Neural progenitor cell (in vitro differentiated cells): ENCODE results near the gene EMILIN2. TPM values are rescaled to one million over a fixed set of nuclear protein-coding genes. Genes with fewer than 3 reads are reported as not detected.
A peak's percentile ranks its signal among the peaks of the same experiment; 100 is the strongest.

ENCODE experiments used
- DNase-seq: peaks from one replicate; pipeline ENCODE4 v3.0.0-alpha.2; 2016; ENCODE audit warnings: low spot score
- H2AFZ ChIP-seq: fragments of 200-600 bp; sonication (generic); replicated peaks from 2 replicates; pipeline ENCODE4 v1.6.1; 2016; ENCODE audit warnings: antibody characterized with exemption
- H3F3A ChIP-seq: fragments of 200-600 bp; sonication (generic); 2 replicates; pipeline ENCODE4 v1.6.1; 2016; ENCODE audit warnings: antibody characterized with exemption, low read depth
- H3K27ac ChIP-seq: fragments of 200-600 bp; sonication (generic); 2 replicates; pipeline ENCODE4 v1.5.1; 2016; ENCODE audit warnings: mild to moderate bottlenecking
- H3K27me3 ChIP-seq: fragments of 200-600 bp; sonication (generic); 2 replicates; pipeline ENCODE4 v1.6.1; 2016; ENCODE audit warnings: mild to moderate bottlenecking, moderate library complexity
- H3K36me3 ChIP-seq: fragments of 200-600 bp; sonication (generic); 2 replicates; pipeline ENCODE4 v1.5.1; 2016
- H3K4me1 ChIP-seq: fragments of 200-600 bp; sonication (generic); 2 replicates; pipeline ENCODE4 v1.6.1; 2016; ENCODE audit warnings: mixed run types
- H3K4me2 ChIP-seq: fragments of 200-600 bp; sonication (generic); 2 replicates; pipeline ENCODE4 v1.6.1; 2016
- H3K4me3 ChIP-seq: fragments of 200-600 bp; sonication (generic); 2 replicates; pipeline ENCODE4 v1.5.1; 2016
- H3K79me2 ChIP-seq: fragments of 200-600 bp; sonication (generic); 2 replicates; pipeline ENCODE4 v1.6.1; 2016; ENCODE audit warnings: low read depth
- H3K9ac ChIP-seq: fragments of 200-600 bp; sonication (generic); 2 replicates; pipeline ENCODE4 v1.6.1; 2016
- H3K9me3 ChIP-seq: fragments of 200-600 bp; sonication (generic); 2 replicates; pipeline ENCODE4 v1.5.1; 2016; ENCODE audit warnings: low read depth
- H4K20me1 ChIP-seq: fragments of 200-600 bp; sonication (generic); 2 replicates; pipeline ENCODE4 v1.6.1; 2016; ENCODE audit warnings: low read depth
- H3K27ac Mint-ChIP-seq: 3 replicates; pipeline ENCODE4 v1.8.0; 2021; ENCODE audit warnings: mixed read lengths
- H3K27me3 Mint-ChIP-seq: 2 replicates; pipeline ENCODE4 v1.8.0; 2022; ENCODE audit warnings: low read depth, mild to moderate bottlenecking, inconsistent platforms, moderate library complexity, mixed read lengths; ENCODE audit not compliant: insufficient read depth
- H3K36me3 Mint-ChIP-seq: 3 replicates; pipeline ENCODE4 v1.8.0; 2021; ENCODE audit warnings: mixed read lengths
- H3K4me1 Mint-ChIP-seq: 3 replicates; pipeline ENCODE4 v1.8.0; 2021; ENCODE audit warnings: mixed read lengths
- H3K4me3 Mint-ChIP-seq: 3 replicates; pipeline ENCODE4 v1.8.0; 2021; ENCODE audit warnings: mild to moderate bottlenecking, moderate library complexity, mixed read lengths
- H3K9me3 Mint-ChIP-seq: 3 replicates; pipeline ENCODE4 v1.8.0; 2020; ENCODE audit warnings: mixed read lengths
- EZH2 ChIP-seq: fragments of 200-600 bp; sonication (generic); IDR thresholded peaks from 2 replicates; pipeline ENCODE4 v1.6.1; 2017; ENCODE audit warnings: antibody characterized with exemption, mild to moderate bottlenecking, moderate library complexity
- EZH2phosphoT487 ChIP-seq: fragments of 200-600 bp; sonication (generic); IDR thresholded peaks from 2 replicates; pipeline ENCODE4 v1.6.1; 2017; ENCODE audit warnings: antibody characterized with exemption
- total RNA-seq: library from RNA; depleted of rRNA; stranded (reverse); fragments of >200 nt; gene quantifications from 2 replicates; pipeline ENCODE4 v1.2.3, GENCODE V29; 2015; ENCODE audit warnings: low replicate concordance
- TF ChIP-seq, protein P1 (sequence below): fragments of 200-600 bp; sonication (generic); IDR thresholded peaks from 2 replicates; pipeline ENCODE4 v1.5.1; 2017; ENCODE audit warnings: antibody characterized with exemption, mild to moderate bottlenecking

Gene EMILIN2
- total RNA-seq, 1 donor from 2014 or later, result 2.2 TPM

DNA sequence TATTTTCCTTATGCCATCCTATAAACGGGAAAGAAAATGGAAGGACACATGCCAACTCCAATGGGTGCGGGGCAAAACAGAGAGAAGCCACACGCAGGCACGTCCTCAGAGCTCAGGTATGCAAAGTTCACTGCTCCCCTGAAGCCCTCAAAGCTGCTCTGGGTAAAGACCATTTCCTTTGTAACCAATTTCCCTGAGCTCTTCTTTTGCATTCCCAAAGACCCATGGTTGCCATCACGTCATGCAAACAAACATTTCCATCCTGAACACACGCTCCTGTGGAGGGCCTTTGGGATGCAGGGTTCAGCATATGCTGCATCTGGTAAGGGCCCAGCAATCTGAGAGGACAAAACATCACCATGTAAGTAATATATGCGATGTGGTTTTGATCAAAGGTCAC, 69.4 kb downstream of the EMILIN2 start:
- TF ChIP-seq EZH2phosphoT487, result no peak
- TF ChIP-seq, protein P1, sequence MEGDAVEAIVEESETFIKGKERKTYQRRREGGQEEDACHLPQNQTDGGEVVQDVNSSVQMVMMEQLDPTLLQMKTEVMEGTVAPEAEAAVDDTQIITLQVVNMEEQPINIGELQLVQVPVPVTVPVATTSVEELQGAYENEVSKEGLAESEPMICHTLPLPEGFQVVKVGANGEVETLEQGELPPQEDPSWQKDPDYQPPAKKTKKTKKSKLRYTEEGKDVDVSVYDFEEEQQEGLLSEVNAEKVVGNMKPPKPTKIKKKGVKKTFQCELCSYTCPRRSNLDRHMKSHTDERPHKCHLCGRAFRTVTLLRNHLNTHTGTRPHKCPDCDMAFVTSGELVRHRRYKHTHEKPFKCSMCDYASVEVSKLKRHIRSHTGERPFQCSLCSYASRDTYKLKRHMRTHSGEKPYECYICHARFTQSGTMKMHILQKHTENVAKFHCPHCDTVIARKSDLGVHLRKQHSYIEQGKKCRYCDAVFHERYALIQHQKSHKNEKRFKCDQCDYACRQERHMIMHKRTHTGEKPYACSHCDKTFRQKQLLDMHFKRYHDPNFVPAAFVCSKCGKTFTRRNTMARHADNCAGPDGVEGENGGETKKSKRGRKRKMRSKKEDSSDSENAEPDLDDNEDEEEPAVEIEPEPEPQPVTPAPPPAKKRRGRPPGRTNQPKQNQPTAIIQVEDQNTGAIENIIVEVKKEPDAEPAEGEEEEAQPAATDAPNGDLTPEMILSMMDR, result no peak
- no peak for TF ChIP-seq EZH2
- Histone ChIP-seq H2AFZ (no peak overlapping the region), H3K36me3 (no peaks in the 10 kb centered on the region), H3K9me3 (no peaks in the 10 kb centered on the region), H3K9ac (no peak overlapping the region), H3K4me3 (no peak overlapping the region), H3F3A (peaks cover 12% of the 10 kb centered on the region), H3K27ac (no peak overlapping the region), H3K4me2 (no peak overlapping the region), H4K20me1 (peaks cover 9% of the 10 kb centered on the region), H3K4me1 (peaks cover 14% of the 10 kb centered on the region), H3K79me2 (no peaks in the 10 kb centered on the region), H3K27me3 (no peaks in the 10 kb centered on the region)
- DNase-seq, result no peak
- Mint-ChIP-seq H3K36me3 (peaks cover 24% of the 10 kb centered on the region), H3K4me1 (peaks cover 30% of the 10 kb centered on the region), H3K9me3 (no peaks in the 10 kb centered on the region), H3K4me3 (no peak overlapping the region), H3K27ac (peak overlapping the region; percentile 70), H3K27me3 (peaks cover 2% of the 10 kb centered on the region)

DNA sequence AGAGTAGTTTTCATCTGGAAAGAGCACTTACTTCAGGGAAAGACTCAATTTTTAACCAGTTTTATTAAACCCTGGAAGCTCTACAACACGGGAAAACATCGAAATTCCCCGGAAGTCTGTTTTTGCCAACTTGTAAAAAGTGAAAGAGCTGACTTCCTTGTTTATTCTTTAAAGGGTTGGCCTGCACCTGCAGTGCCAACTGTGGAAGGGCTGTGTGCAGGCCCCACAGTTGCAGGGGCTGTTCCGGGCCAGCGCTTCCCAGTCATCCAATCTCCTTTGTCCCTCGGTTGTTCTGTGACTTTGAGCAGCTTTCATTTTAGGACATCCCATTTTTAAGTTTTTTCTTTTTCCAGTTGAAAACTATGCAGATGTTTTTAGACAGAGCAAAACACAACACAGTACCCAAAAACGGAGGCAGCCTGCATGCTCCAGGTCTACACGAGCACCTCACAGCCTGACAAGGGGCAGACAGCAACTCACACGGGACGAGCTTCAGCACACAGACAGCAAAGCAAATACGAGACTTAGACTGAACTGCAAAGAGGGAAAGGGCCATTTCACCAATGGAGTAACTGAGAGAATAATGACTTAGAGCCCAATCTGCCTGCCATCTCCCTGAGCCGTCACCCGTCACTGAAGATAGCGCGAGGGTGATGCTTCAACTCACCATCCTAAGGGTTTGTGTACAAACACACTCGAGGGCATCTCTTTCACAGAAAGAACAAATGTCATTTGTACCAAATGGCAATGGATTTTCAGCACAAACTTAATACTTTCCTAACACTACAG, 70.6 kb downstream of the EMILIN2 start:
- Histone ChIP-seq H3K27me3 (no peaks in the 10 kb centered on the region), H3K9ac (no peak overlapping the region), H3F3A (peaks cover 12% of the 10 kb centered on the region), H3K27ac (peak overlapping the region; percentile 39), H3K36me3 (peaks cover under 1% of the 10 kb centered on the region), H2AFZ (no peak overlapping the region), H3K4me2 (peak overlapping the region; percentile 55), H3K4me1 (peaks cover 14% of the 10 kb centered on the region), H3K4me3 (no peak overlapping the region), H3K9me3 (no peaks in the 10 kb centered on the region), H3K79me2 (no peaks in the 10 kb centered on the region), H4K20me1 (peaks cover 9% of the 10 kb centered on the region)
- Mint-ChIP-seq H3K27ac (peak overlapping the region; percentile 92), H3K36me3 (peaks cover 27% of the 10 kb centered on the region), H3K9me3 (no peaks in the 10 kb centered on the region), H3K4me3 (peak overlapping the region; percentile 21), H3K4me1 (peaks cover 30% of the 10 kb centered on the region), H3K27me3 (peaks cover 2% of the 10 kb centered on the region)
- peak; percentile 39 for DNase-seq
- TF ChIP-seq, protein P1, result no peak

DNA sequence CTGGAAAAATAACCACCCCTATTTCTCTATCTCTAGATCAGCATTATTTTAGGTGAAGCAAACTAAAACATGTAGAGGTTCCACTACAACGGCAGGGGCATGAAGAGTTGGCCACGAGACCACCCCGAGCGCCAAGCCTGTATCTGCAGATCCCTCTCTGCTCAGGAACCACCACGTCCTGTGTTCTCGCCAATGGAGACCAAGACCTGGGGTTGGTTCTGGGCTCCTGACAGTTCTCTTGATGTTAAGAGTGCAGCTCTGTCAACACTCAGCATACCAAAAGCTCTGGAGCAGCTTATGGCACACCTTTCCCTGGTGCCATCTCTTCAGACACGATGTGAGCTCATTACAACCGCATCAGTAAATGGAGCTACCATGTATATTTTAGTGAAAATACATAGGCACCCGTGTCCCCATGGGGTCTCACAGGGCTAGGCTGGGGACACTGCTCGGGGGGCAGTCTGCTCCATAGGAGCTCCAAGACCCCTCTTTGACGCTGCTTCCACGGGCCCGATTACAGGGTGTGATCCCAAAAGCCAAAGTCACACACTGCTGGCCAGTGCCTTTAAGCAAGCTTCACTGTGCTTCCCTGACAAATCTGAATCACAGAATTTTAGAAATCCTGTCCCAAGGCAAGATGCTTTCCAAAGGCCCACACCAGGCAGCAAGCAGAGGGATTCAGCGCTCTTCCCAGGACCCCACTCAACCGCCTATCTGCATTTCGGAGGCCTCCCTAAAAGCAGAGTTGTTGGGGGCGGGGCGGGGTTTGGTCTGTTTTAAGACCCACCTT, 72.2 kb downstream of the EMILIN2 start:
- H3K4me1 ChIP-seq, result peaks cover 14% of the 10 kb centered on the region
- H3K27ac ChIP-seq, result no peak overlapping the region
- Mint-ChIP-seq H3K4me3 (no peak overlapping the region), H3K4me1 (peaks cover 27% of the 10 kb centered on the region), H3K9me3 (no peaks in the 10 kb centered on the region), H3K27me3 (no peaks in the 10 kb centered on the region), H3K36me3 (peaks cover 29% of the 10 kb centered on the region), H3K27ac (no peak overlapping the region)
- DNase-seq, result no peak
- H3K27me3 ChIP-seq, result no peaks in the 10 kb centered on the region
- no peaks in the 10 kb centered on the region for H3K9me3 ChIP-seq
- TF ChIP-seq, protein P1, result no peak
- TF ChIP-seq EZH2phosphoT487 (no peak), EZH2 (no peak)
- no peak overlapping the region for H3K4me3 ChIP-seq
- peaks cover 6% of the 10 kb centered on the region for H3K36me3 ChIP-seq
- H3F3A ChIP-seq, result peaks cover 12% of the 10 kb centered on the region
- no peak overlapping the region for H2AFZ ChIP-seq
- H3K79me2 ChIP-seq, result no peaks in the 10 kb centered on the region
- H4K20me1 ChIP-seq, result peaks cover 9% of the 10 kb centered on the region
- H3K4me2 ChIP-seq, result no peak overlapping the region
- no peak overlapping the region for H3K9ac ChIP-seq
